GM21367 (cell line): Measurements from ENCODE around the gene MRPL43.

Source experiments
- ATAC-seq: cut with Tn5 transposase; IDR thresholded peaks from one replicate; pipeline ENCODE4 v1.9.1; 2021; ENCODE audit not compliant: unreplicated experiment

The MRPL43 gene

DNA sequence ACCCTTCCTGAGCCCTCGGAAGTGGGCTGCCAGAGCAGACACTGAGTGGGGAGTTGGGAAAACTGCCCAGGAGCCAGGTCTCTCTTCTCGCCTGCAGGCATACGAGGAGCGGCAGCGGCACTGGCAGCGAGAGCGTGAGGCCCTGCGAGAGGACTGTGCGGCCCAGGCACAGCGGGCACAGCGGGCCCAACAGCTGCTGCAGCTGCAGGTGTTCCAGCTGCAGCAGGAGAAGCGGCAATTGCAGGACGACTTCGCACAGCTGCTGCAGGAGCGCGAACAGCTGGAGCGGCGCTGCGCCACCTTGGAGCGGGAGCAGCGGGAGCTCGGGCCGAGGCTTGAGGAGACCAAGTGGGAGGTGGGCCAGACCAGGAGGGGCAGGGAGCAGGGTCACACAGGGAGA is 18.1 kb upstream of the MRPL43 start:
- no peak for ATAC-seq

DNA sequence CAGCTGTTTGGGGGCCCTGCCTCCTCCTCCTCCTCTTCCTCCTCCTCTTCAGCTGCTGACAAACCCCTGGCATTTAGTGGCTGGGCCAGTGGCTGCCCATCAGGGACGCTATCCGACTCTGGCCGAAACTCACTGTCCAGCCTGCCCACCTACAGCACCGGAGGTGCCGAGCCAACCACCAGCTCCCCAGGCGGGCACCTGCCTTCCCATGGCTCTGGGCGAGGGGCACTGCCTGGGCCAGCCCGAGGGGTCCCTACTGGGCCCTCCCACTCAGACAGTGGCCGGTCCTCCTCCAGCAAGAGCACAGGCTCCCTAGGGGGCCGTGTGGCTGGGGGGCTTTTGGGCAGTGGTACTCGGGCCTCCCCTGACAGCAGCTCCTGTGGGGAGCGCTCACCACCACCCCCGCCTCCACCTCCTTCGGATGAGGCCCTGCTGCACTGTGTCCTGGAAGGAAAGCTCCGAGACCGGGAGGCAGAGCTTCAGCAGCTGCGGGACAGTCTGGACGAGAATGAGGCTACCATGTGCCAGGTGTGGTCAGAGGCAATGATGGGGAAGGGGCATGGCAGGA is 16.4 kb upstream of the MRPL43 start:
- ATAC-seq: no peak

DNA sequence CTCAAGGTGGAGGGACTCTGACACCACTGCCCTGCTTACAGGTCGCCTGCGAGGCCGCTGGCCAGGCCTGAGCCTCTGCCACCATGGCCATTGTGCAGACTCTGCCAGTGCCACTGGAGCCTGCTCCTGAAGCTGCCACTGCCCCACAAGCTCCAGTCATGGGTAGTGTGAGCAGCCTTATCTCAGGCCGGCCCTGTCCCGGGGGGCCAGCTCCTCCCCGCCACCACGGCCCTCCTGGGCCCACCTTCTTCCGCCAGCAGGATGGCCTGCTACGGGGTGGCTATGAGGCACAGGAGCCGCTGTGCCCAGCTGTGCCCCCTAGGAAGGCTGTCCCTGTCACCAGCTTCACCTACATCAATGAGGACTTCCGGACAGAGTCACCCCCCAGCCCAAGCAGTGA is 15.2 kb upstream of the MRPL43 start:
- no peak for ATAC-seq

DNA sequence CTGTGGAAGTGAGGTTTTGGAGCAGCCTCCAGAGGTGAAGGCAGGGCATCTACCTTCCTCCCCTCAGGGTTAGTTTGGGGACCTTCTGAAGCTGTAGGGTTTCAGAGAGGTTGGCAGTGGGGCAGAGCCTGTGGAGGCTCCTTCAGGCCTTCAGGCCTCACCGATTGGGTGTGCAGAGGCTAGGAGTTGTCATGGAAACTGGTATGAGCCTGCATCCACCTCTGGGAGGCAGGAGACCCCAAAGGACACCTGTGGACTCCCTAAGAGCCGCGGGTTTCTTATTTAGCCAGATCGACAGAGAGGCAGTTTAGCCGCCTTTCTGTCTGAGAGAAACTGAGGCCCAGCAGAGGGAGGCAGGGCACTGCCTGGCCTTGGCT is 14.3 kb upstream of the MRPL43 start:
- no peak for ATAC-seq

DNA sequence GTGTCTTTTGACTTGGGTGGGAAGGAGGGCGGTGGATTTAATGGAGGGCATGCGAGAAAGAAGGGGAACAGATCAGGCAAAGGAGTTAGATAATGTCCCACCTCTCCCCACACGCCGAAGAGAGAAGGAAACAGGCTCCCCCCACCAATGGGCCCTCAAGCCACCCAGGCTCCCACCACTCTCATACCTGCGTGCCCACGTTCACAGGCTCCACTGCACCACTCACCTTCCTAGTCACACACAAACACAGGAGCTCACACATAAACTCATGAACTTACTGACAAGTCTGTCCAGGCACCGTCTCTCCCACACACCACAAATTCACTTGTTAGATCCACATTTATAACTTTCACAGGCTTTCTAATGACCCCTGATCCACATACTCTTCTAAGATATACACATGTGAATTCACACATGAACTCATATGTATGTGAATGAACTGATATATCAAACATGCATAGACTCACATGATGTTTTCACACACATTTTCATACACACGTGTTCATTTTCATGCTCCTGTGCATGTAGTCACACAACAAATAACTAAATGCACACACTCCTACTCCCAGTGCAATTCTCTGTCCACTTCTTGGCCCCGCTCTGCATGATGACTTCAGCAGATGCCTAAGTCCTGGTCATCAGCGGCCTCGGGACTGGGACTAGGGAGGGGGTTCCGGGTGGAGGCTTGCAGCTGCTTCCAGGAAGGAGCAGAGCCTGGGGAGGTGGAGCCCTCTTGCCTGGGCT is 13.8 kb upstream of the MRPL43 start:
- no peak for ATAC-seq

DNA sequence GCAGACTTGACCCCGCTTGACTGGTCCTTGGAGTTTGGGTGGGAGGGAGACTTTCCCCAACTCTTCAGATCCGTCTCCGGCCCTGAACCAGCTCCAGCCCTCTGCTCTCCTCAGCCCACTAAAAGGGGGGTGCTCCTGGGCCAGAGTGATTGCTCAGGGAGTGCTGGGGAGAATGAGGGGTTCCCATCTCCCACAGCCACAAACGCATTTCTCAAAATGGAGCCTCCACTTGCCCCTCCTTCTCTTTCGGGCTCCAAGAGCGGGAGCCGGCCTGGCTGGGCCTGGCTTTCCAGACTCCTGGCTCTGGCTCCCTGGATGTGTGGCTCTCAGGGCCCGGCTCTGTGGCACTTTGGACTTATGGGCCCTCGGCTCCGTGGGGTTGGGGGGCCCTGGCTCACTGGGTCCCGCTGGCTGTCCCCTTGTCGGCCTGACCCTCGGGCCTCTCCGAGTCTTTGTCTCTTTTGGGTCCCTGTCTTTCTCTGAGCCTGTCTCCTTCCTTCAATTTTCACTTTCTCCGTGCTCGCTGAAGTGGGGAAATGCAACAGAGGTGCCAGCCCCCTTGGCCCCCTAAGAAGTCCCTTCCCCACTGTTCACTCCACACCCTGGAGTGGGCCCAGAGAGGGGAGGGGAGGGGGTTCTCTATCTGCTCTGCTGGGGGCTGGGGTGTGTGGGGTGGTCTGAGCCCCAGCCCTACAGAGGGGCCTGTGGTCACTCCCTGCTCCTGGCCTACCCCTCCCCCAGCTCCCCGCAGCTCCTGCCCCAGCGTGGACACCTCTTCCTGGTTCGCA is 13.0 kb upstream of the MRPL43 start:
- ATAC-seq: no peak

DNA sequence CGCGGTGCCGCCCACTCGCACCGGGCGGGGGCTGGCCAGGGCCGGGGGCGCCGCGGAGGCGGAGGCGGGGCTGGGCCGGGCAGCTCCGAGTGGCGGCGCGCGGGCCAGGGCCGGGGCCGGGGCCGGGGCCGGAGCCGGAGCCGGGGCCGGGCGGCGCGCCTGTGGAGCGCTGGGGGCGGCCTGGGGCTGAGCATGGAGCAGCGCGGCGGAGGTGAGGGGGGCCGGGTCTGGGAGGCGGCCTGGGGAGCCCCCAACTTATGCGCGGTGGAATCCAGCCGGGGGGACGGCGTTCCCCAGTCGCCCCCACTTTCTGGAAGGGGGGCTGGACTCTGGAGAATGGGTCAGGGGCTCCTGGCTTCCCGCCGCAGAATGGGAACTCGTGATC is 12.4 kb upstream of the MRPL43 start, which contains the start of gene LZTS2:
Gene LZTS2, plus strand, starts transcription at position 67 of the 385 bp plus-strand sequence. CDS start 2,731 bp downstream, outside the sequence.
- ATAC-seq: no peak

DNA sequence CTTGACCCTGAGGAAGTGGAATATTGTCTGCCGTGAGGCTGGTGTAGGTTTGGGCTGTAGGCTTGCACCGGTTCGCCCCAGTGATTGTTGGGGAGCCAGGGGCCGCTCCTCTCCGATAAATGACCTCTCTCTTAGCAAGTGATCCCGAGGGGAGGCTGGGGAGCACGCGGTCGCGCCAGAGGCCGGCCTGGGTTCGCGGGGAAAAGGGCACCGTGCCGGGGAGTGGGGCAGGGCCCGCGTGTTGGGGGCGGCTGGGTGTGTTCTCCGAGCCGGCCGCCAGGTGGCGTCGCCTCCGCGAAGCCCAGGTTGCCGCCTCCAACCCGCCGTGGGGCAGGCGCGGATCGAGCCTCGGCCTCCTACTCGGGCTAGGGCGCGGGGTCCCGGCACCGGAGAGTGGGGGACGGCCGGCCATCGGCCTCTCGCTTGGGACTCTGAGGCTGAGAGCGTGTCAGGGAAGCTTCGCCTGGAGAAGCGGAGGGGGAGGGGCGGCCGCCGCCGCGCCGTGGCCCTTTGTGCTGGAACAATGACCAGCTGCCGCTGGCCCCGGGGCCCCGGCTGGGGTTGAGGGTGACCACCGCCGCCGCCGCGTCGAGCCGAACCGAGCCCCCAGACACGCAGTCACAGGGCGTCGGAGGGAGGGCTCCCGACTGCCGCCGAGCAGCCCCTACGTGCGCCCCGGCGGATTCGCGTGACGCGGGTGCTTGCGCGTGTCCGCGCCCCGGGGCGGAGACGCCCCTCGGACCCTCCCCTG is 11.9 kb upstream of the MRPL43 start:
- no peak for ATAC-seq

DNA sequence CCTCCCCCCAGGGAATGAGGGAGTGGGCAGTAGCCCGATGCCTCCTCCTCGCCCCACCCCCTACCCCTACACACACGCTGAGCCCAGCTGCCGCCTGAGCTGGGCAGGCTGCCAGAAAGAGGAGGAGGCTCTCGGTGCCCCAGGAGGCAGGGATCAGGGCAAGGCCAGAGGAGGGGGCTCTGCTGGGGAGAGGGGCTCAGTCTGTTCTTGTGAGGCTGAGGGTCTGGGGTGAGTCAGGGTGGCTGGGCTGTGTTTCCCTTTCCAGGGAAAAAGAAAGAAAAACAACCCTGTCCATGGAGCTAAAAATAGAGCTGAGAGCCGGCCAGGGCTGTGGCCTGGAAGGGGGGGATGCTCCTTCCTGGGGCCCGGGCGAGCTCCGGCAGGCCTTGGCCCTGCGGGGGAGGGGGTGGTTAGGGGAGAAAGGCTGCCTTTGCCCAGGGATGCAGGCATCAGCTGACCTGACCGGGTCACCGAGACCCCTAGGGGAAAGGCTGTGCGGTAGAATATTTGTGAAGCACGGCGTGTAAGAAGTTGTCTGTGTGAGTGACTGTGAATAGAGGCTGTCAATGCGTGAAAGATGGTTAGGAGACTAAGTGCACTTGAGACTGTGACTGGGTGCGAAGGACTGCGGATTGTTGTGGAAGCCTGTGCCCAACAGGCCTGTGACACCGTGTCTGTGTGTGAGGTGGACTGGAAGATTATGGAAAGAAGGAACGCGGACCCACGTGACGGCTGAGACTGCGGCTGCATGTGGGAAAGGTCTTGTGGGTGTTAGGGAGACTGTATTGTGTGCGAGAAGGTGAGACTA is 11.1 kb upstream of the MRPL43 start:
- ATAC-seq: no peak

DNA sequence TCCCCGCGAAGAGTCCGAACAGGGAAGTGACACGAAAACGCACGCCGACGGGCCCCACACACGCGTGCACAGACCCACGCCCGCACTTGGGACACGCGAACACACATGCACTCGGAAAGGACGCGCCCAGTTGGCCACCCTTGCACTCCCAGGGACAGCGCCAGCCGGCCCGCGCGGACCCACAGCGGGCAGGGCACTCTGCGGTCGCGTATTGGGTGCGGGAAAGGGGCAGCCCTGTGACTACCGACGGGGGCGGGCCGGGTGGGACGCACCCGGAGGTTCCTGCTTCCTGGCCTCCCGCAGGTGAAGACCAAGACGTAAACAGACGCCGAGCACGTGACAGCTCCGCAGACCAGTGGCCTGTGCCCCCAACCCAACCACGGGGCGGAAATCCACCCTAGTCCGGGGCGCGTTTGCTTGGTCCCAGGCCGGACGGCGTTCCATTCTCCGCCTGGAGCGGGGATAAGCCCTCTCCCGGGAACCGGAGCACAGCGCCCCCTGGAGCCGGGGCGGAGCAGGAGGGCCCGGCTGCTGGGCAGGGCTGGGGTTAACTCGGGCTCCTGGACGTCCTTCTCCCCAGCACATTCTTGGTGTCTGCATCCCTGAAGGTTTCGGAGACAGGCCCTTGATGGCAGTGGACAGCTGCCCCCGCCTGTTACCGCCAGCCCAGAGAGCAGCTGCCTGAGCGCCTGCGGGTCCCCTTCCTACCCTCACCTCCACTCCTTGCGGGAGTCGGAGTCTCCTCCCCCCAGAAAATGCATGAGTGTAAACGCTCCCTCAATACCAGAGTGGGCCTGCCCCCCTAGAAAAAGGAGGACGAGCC is 10.3 kb upstream of the MRPL43 start:
- no peak for ATAC-seq

DNA sequence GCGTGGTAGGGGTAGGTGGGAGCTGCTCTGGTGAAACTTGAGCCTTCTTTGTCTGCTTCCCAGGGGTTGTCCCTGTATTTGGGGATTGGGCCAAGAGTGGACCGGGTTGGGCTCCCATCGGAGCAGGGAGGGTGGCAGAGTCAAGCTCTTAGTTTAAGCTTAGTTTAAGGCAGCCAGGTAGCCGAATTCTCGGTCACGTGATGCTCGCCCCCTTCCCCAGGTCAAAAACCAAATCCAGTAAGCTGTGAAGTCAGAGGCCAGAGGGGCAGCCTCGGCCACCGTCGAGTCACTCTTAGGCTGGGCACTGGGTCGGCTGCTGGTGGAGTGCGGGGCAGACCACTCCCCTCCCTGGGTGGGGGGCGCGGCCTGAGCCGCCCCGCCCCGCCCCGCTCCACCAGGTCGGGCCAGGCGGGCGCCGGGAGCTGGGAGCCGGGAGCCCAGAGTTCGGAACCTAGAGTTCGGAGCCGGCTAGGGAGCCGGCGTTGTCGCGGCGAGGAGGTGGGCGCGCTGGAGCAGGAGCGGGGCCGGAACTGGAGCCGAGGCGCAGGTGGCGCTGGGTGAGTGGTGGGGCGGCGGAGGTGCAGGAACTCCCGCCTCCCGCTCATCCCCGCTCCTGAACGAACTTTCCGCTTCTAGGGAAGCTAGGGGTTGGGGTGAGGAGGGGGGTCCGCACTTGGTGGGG is 9.5 kb upstream of the MRPL43 start:
- no peak for ATAC-seq

DNA sequence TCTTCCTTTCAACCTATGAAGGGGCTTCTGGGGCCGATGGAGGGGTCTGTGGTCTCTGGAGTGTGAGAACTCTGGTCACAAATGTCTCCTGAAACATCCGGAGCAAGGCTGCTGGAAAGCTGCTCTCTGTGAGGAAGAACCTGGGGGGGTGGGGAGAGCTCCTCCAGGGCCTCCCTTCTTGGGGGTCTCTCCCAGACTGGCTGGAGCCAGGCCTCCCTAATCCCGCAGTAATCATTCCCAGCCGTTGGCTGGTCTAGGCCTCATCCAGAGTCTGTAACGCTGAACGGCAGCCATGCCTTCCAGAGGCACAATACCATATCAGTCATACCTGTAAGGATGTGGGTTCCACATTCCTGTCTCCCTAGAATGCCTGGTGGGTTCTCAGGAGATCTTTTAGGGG is 7.9 kb upstream of the MRPL43 start:
- no peak for ATAC-seq

DNA sequence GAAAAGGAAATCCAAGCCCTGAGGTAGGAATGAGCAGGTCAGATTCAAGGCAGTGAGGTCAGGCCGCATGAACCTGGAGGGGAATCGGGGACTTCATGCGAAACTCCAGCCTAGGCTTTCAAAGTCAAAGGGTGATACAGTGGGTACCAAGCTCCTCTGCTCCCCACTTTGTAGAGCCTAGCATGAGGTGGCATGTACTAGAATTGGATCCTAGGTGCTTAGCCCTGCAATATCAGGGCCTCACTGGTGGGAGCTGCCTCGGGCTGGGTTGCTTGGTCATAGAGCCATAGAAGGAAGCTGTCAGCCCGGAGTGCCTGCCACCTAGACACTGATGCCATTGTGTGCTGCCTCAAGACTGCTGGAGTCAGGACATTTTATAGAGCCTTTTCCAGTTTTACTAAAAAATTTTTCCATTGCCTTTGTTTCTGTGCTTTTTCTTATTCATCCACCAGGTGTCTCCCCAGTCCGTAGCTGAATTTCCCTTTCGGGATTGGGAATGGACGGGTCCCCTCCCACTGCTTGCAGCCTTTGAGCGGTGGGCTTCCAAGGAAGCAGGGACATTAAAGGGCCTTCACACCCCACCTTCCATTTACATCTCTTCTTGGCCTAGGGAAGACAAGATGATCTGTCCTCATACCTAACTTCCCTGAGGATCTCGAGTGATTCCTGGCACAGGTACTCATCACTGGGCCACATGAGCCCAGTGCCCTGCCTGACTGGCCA is 6.8 kb upstream of the MRPL43 start:
- no peak for ATAC-seq

DNA sequence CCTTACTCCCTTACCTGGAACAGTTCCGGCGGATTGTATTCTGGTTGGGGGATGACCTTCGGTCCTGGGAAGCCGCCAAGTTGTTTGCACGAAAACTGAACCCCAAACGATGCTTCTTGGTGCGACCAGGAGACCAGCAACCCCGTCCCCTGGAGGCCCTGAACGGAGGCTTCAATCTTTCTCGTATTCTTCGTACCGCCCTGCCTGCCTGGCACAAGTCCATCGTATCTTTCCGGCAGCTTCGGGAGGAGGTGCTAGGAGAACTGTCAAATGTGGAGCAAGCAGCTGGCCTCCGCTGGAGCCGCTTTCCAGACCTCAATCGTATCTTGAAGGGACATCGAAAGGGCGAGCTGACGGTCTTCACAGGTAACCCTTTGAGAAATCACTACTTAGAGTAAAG is 1.8 kb upstream of the MRPL43 start:
- ATAC-seq: no peak

DNA sequence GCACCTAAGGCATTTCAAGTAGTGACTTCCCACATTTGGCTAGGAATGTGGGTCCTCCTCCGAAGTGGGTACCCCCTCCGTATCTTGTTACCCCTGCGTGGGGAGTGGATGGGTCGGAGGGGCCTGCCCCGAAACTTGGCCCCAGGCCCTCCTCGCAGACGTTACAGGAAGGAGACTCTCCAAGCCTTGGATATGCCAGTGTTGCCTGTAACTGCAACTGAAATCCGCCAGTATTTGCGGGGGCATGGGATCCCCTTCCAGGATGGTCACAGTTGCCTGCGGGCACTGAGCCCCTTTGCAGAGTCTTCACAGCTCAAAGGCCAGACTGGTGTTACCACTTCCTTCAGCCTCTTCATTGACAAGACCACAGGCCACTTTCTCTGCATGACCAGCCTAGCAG is 869 bp upstream of the MRPL43 start:
- no peak for ATAC-seq

DNA sequence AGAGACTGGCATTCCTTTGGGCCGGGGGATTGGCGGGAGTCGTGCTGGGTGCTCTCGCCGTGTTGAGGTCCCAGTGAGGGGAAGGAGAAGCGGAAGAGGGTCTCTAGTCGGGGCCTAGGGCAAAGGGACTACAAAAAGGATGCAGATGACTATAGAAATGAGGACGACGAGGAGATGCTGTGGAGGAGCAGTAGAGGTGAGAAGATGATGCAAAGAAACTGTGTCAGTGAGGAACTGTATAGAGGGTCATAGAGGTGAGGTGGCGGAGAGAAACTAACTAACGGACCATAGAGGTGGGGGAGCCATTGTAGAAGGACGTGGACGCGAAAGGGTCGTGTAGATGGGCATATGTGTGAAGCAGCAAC is 370 bp upstream of the MRPL43 start:
- ATAC-seq: no peak

DNA sequence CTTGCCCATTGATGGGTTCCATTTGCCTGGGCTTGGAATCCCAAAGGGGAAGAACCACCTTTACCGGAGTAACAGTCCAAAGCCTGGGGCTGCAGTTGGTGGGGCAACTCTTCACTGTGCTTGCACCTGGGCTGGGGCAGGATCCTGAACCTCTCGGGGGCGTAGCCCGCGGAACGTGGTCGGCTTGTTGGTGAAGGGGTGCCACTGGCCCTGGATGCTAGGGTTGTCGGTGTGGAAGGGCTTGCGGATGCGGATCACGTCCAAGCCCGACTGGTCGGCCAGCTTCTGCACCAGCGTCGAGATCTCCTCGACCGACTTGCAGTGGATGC is 710 bp downstream of the MRPL43 start:
- ATAC-seq: no peak

DNA sequence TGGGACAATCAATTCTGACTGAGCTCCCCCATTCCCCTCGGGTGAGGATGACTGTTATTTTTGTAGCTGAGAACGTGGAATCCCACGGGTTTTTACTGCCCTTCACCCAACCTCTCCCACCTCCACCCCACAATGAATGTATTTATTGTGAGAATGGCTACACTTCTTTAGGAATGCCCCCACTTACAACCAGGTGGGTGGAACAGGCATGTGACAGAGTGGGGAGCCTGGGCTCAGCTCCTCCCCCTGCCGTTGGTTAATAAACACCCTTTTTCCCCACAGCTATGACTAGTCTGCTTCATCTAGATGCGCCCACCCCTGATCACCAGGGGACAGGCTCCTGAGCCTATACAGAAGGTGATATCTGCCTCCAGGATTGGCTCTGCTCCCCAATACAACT is 2.0 kb downstream of the MRPL43 start:
- ATAC-seq: no peak

DNA sequence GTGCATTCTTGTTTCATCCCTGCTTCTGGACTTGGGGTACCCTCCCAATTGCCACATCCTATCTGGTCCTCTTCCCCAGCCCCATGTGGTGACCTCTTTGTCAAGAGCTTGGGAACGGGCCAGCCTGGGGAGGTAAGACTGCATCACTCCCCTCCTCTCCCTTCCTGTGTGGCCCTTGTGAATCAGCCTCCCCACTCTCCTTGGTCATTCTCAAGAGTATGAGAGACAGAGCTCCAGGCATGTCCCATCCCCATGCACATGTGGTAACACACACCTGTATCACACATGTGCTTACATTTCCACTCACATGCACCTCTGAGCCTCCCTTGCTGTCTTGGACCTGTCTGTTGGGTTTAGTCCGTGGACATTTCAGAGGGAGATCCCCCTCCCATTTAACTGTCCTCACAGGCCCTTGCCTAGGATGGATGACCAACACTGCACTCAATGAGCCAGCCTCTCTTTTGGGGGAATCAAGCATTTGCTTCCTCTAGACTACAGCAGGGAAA is 2.6 kb downstream of the MRPL43 start:
- no peak for ATAC-seq
